T-cell (primary cell): ENCODE results near the gene SNX9. TPM values are rescaled to one million over a fixed set of nuclear protein-coding genes. Genes with fewer than 3 reads are reported as not detected.

Experiments used
- ATAC-seq, 4 experiments: fragments of 200-7000 bp in 3 of 4; fragments of 150-1000 bp in 1 of 4; cut with Tn5 transposase; replicated peaks in 1 of 4; 1 replicate in 3 of 4; 2 replicates in 1 of 4; pipeline ENCODE4 v1.10.0; 2021; ENCODE audit warnings: moderate library complexity in 3 of 4, mild to moderate bottlenecking in 2 of 4, moderate number of reproducible peaks in 1 of 4
- CTCF ChIA-PET, 2 donors: fragments of 300-600 bp; sonication (Branson Sonifier 250); formaldehyde crosslinking; loops; one replicate each; lab custom pipeline; 2022; ENCODE audit warnings: antibody characterized with exemption in 2 of 2; lab: Charles Lee
- POLR2A ChIA-PET, 2 donors: fragments of 300-600 bp; sonication (Branson Sonifier 250); formaldehyde crosslinking; loops; one replicate each; lab custom pipeline; 2022; ENCODE audit warnings: antibody characterized with exemption in 2 of 2; lab: Charles Lee
- DNase-seq, 35 experiments: peaks; one replicate each; pipeline versions ENCODE4 v3.0.0 to v3.0.0-alpha.2; 2013 to 2023
- H3K27ac ChIP-seq: one replicate; pipeline ENCODE4 v1.5.1; 2013; ENCODE audit warnings: low read length
- H3K27me3 ChIP-seq, 2 experiments: replicated peaks in 1 of 2; 1 replicate in 1 of 2; 2 replicates in 1 of 2; pipeline versions ENCODE4 v1.6.1 to v1.7.0; 2013; ENCODE audit warnings: low read length in 1 of 2, mixed read lengths in 1 of 2; ENCODE audit not compliant: control insufficient read depth in 2 of 2, insufficient read depth in 2 of 2; ENCODE audit errors: extremely low read depth in 1 of 2
- H3K36me3 ChIP-seq, 2 donors: 1 replicate in 1 of 2; 2 replicates in 1 of 2; pipeline versions ENCODE4 v1.6.1 to v1.7.0; 2013; ENCODE audit warnings: low read length in 1 of 2; ENCODE audit not compliant: control insufficient read depth in 2 of 2, insufficient read depth in 1 of 2; ENCODE audit errors: extremely low read depth in 1 of 2
- H3K4me1 ChIP-seq, 2 experiments: 1 replicate in 1 of 2; 2 replicates in 1 of 2; pipeline versions ENCODE4 v1.6.1 to v1.7.0; 2013; ENCODE audit warnings: low read length in 2 of 2, mixed read lengths in 1 of 2; ENCODE audit not compliant: insufficient read depth in 2 of 2, control insufficient read depth in 1 of 2; ENCODE audit errors: extremely low read depth in 1 of 2
- H3K4me3 ChIP-seq, 2 donors: 1 replicate in 1 of 2; 2 replicates in 1 of 2; pipeline versions ENCODE4 v1.5.1 to v1.7.0; 2013; ENCODE audit warnings: mild to moderate bottlenecking in 2 of 2, low read length in 1 of 2, moderate library complexity in 1 of 2; ENCODE audit not compliant: control insufficient read depth in 1 of 2; ENCODE audit errors: extremely low read depth in 1 of 2
- H3K9me3 ChIP-seq: 2 replicates; pipeline ENCODE4 v1.7.0; 2013
- H3K27ac Mint-ChIP-seq, 2 donors: one replicate each; pipeline ENCODE4 v1.8.0; 2020 to 2021; ENCODE audit warnings: mild to moderate bottlenecking in 2 of 2, mixed read lengths in 2 of 2
- H3K27me3 Mint-ChIP-seq, 2 donors: one replicate each; pipeline ENCODE4 v1.8.0; 2021 to 2022; ENCODE audit warnings: mixed read lengths in 2 of 2
- H3K36me3 Mint-ChIP-seq: one replicate; pipeline ENCODE4 v1.8.0; 2021; ENCODE audit warnings: mixed read lengths
- H3K4me1 Mint-ChIP-seq, 3 donors: one replicate each; pipeline ENCODE4 v1.8.0; 2020 to 2022; ENCODE audit warnings: mixed read lengths in 3 of 3, mild to moderate bottlenecking in 1 of 3
- H3K4me3 Mint-ChIP-seq, 3 donors: one replicate each; pipeline ENCODE4 v1.8.0; 2020 to 2022; ENCODE audit warnings: mild to moderate bottlenecking in 3 of 3, mixed read lengths in 3 of 3, moderate library complexity in 3 of 3
- H3K9me3 Mint-ChIP-seq, 3 donors: one replicate each; pipeline ENCODE4 v1.8.0; 2020 to 2022; ENCODE audit warnings: mixed read lengths in 3 of 3
- WGBS: methylation state at CpG from one replicate; pipeline ENCODE4 v1.1.5; 2013; ENCODE audit warnings: missing lambda C conversion rate; ENCODE audit not compliant: insufficient coverage; 5-methylcytosine and 5-hydroxymethylcytosine counted together
- total RNA-seq, 35 experiments: library from RNA in 6 of 35; stranded (reverse) in 6 of 35; fragments of 120-200 nt in 1 of 35; gene quantifications; one replicate each; pipeline versions ENCODE4 v1.2.1 to v1.2.4 and lab custom pipeline; 2013 to 2026

Gene SNX9
- total RNA-seq, 5 donors from 2014 or later (not counting 1 experiment from before 2014, with no cell fraction given): 20.5 to 25.9 (median 23.7) TPM

DNA sequence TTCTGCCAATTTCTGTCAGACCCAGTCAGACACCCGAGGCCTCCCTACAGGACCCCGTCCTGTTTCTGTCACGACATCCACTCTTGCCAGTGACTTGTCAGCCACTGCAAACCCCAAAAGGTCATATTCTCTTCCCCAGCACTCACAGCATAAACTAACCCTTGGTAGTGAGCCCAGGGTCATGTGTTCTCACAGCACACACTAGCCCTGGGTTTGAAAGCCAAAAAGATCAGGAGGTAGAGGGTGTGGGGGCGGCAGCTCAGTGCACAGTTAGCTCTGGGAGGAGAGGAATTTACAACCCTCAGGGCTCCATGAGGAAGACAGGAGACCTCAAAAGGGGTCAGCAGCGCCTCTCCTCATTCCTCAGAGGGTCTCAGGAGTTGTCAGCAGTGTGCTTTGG is 9.9 kb upstream of the SNX9 start:
- H3K36me3 ChIP-seq: no peaks in the 10 kb centered on the region
- no peak for ATAC-seq
- no peaks in the 10 kb centered on the region for H3K27me3 Mint-ChIP-seq
- H3K36me3 Mint-ChIP-seq: peaks cover 4% of the 10 kb centered on the region
- ChIA-PET CTCF (interaction anchor here in 1 of 2 donors (0.6 kb wide), 1 partner anchor 21 kb away, joined by 5 read pairs; no protein-coding TSS in a partner anchor), POLR2A (no interaction called here)
- H3K4me1 ChIP-seq: peaks cover 14 to 19% of the 10 kb centered on the region in 2 experiments
- peaks cover 40 to 49% (median 48%) of the 10 kb centered on the region in 3 donors for H3K4me1 Mint-ChIP-seq
- no peak for DNase-seq
- WGBS: 100% methylated on average over 1 of the region's 5 CpGs
- H3K27ac ChIP-seq: no peak overlapping the region
- no peaks in the 10 kb centered on the region for H3K27me3 ChIP-seq
- H3K9me3 Mint-ChIP-seq: peaks cover 8 to 10% (median 9%) of the 10 kb centered on the region in 3 donors
- no peak overlapping the region for H3K4me3 ChIP-seq
- H3K4me3 Mint-ChIP-seq: no peak overlapping the region
- peak overlapping the region; percentile 40 to 73 for H3K27ac Mint-ChIP-seq
- H3K9me3 ChIP-seq: no peaks in the 10 kb centered on the region

GRCh38 chr6:157813750-157814455 is 9.1 kb upstream of the SNX9 start:
- DNase-seq (no peak), ATAC-seq (no peak)
- Mint-ChIP-seq H3K9me3 (peaks cover 3 to 4% (median 3%) of the 10 kb centered on the region in 3 donors), H3K27me3 (no peaks in the 10 kb centered on the region), H3K4me3 (peak overlapping the region in 1 of 3 donors; percentile 69), H3K4me1 (peaks cover 44 to 52% (median 48%) of the 10 kb centered on the region in 3 donors), H3K36me3 (peaks cover 4% of the 10 kb centered on the region), H3K27ac (peak overlapping the region; percentile 5 to 78)
- no peaks in the 10 kb centered on the region for H3K27me3 ChIP-seq
- H3K9me3 ChIP-seq: no peaks in the 10 kb centered on the region
- no peak overlapping the region for H3K4me3 ChIP-seq
- WGBS: 97% methylated on average over 3 of the region's 5 CpGs
- no peaks in the 10 kb centered on the region for H3K36me3 ChIP-seq
- H3K4me1 ChIP-seq: peaks cover 14 to 19% of the 10 kb centered on the region in 2 experiments
- CTCF ChIA-PET: interaction anchor here in 1 of 2 donors (0.6 kb wide), 1 partner anchor 20 kb away, joined by 5 read pairs; no protein-coding TSS in a partner anchor
- POLR2A ChIA-PET: interaction anchor here in 1 of 2 donors (0.6 kb wide), 2 partner anchors 43 to 1265 kb away, joined by 3 to 16 read pairs; no protein-coding TSS in a partner anchor
- no peak overlapping the region for H3K27ac ChIP-seq

- H3K27ac Mint-ChIP-seq: peak overlapping the region; percentile 29 to 78
- CTCF ChIA-PET: interaction anchor here in 1 of 2 donors (1.2 kb wide), 1 partner anchor 58 kb away, joined by 5 read pairs; no protein-coding TSS in a partner anchor
- Histone ChIP-seq H3K9me3 (no peaks in the 10 kb centered on the region), H3K27me3 (no peaks in the 10 kb centered on the region), H3K4me1 (peaks cover 14 to 19% of the 10 kb centered on the region in 2 experiments), H3K27ac (peak overlapping the region; percentile 26), H3K4me3 (peak overlapping the region in 1 of 2 donors; percentile 17), H3K36me3 (no peaks in the 10 kb centered on the region)
- no peaks in the 10 kb centered on the region for H3K36me3 Mint-ChIP-seq
- H3K4me1 Mint-ChIP-seq: peaks cover 46 to 52% (median 48%) of the 10 kb centered on the region in 3 donors
- no peaks in the 10 kb centered on the region for H3K9me3 Mint-ChIP-seq
- peak overlapping the region in 2 of 3 donors; percentile 10 to 69 for H3K4me3 Mint-ChIP-seq
- H3K27me3 Mint-ChIP-seq: no peaks in the 10 kb centered on the region
- POLR2A ChIA-PET: no interaction called here
- DNase-seq: peak in 24 of 35 experiments; percentile 11 to 72 (median 33)
- peak; percentile 60 to 88 (median 72) for ATAC-seq
- no CpG with 5 or more reads among the region's 4 CpGs for WGBS
These were observed 8.2 kb upstream of the SNX9 start for GRCh38 chr6:157814883-157815282.

DNA sequence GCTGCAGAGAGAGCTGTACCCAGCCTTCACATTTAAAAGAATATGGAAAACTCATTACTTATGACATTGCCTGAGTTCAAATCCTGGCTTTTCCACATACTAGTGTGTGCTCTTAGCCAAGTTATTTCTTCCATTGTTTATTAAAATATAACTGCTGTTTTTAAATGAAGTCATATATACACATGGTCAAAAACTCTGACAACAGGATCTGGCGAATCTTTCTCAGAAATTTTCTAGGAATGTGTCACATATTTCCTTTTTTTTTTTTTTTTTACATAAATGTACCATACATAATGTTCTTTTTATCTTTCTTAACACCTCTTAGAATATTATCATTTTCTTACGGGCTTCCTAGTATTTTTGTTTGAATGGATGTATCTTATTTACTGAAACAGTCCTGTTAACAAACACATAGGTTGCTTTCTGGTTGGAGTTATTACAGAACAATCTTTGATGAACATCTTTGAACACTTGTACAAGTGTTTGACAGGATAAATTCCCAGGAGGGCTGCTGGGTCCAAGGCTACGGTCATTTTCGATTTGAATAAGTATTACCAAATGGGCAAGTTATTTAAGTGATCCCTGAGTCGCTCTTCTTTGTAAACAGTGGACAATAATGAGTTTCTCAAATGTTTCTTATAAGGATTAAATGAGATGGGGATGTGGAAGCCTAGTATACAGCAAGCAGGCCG is 1.6 kb upstream of the SNX9 start:
- Mint-ChIP-seq H3K36me3 (no peaks in the 10 kb centered on the region), H3K27me3 (no peaks in the 10 kb centered on the region), H3K4me3 (peak overlapping the region; percentile 72 to 94 (median 80)), H3K9me3 (no peaks in the 10 kb centered on the region), H3K27ac (peak overlapping the region; percentile 82 to 85), H3K4me1 (peaks cover 31 to 45% (median 37%) of the 10 kb centered on the region in 3 donors)
- Histone ChIP-seq H3K4me1 (peaks cover 9 to 17% of the 10 kb centered on the region in 2 experiments), H3K36me3 (no peaks in the 10 kb centered on the region), H3K27me3 (no peaks in the 10 kb centered on the region), H3K9me3 (no peaks in the 10 kb centered on the region), H3K27ac (no peak overlapping the region), H3K4me3 (no peak overlapping the region)
- ChIA-PET CTCF (interaction anchor here in 1 of 2 donors (0.7 kb wide), 1 partner anchor 301 kb away, joined by 4 read pairs; no protein-coding TSS in a partner anchor), POLR2A (interaction anchor here in 1 of 2 donors (0.6 to 1.7 kb wide), 3 partner anchors 11 to 70 kb away, joined by 3 to 6 read pairs (median 3); no protein-coding TSS in a partner anchor)
- DNase-seq (no peak), ATAC-seq (no peak)
- WGBS: 93% methylated on average over 2 of the region's 6 CpGs

GRCh38 chr6:157822245-157823000 is 623 bp upstream of the SNX9 start:
- Mint-ChIP-seq H3K4me1 (peaks cover 30 to 39% (median 31%) of the 10 kb centered on the region in 3 donors), H3K27me3 (no peaks in the 10 kb centered on the region), H3K4me3 (peak overlapping the region; percentile 72 to 94 (median 80)), H3K36me3 (no peaks in the 10 kb centered on the region), H3K27ac (peak overlapping the region; percentile 82 to 85), H3K9me3 (no peaks in the 10 kb centered on the region)
- DNase-seq (peak in 25 of 35 experiments; percentile 5 to 44 (median 27)), ATAC-seq (peak; percentile 11 to 42 (median 32))
- no peaks in the 10 kb centered on the region for H3K27me3 ChIP-seq
- ChIA-PET CTCF (interaction anchor here (0.6 to 0.7 kb wide), 2 partner anchors 302 to 548 kb away, joined by 3 to 4 read pairs; no protein-coding TSS in a partner anchor), POLR2A (interaction anchor here in 1 of 2 donors (1.1 to 1.7 kb wide), 2 partner anchors 58 to 69 kb away, joined by 3 to 6 read pairs; no protein-coding TSS in a partner anchor)
- WGBS: 18% methylated on average over 46 of the region's 53 CpGs
- peak overlapping the region; percentile 41 for H3K27ac ChIP-seq
- H3K36me3 ChIP-seq: no peaks in the 10 kb centered on the region
- peak overlapping the region in 1 of 2 donors; percentile 38 for H3K4me3 ChIP-seq
- H3K9me3 ChIP-seq: no peaks in the 10 kb centered on the region
- H3K4me1 ChIP-seq: peaks cover 9 to 17% of the 10 kb centered on the region in 2 experiments
